Measurements from ENCODE around the gene DENND4B.
"Not testable (repeated sequence)": the region's sequence is repeated elsewhere in the genome, so short reads cannot be mapped to it uniquely, and the experiment has no call there.

DENND4B gene

GRCh38 chr1:153922076-153922971 is 24.2 kb downstream of the DENND4B start:
- peaks cover 21% of the 10 kb centered on the region for H3K4me1 ChIP-seq
- in situ Hi-C loops (cut with MboI; ENCODE audit: low sequenced_read_pairs) = no loop called here

GRCh38 chr1:153921803-153922075 is 24.8 kb downstream of the DENND4B start:
- Histone ChIP-seq H3K27me3 (ENCODE audit: low read depth) (no peaks in the 10 kb centered on the region), H3K4me1 (peaks cover 21% of the 10 kb centered on the region), H3K36me3 (replicated peaks) (peaks cover 9% of the 10 kb centered on the region), H3K4me3 (peak overlapping the region; percentile 62), H3K9me3 (no peaks in the 10 kb centered on the region)
- DNase-seq (ENCODE audit: low spot score in 2 of 2) = peak in 1 of 2 experiments; percentile 31
- in situ Hi-C loops (cut with MboI; ENCODE audit: low sequenced_read_pairs) = no loop called here

More at GRCh38 chr1:153922076-153922971, 24.2 kb downstream of the DENND4B start:
- peaks cover 9% of the 10 kb centered on the region for H3K36me3 ChIP-seq (replicated peaks)
- no peaks in the 10 kb centered on the region for H3K27me3 ChIP-seq (ENCODE audit: low read depth)
- peak overlapping the region; percentile 62 for H3K4me3 ChIP-seq
- H3K9me3 ChIP-seq = no peaks in the 10 kb centered on the region
- peak; percentile 58 to 82 for DNase-seq (ENCODE audit: low spot score in 2 of 2)

- in situ Hi-C loops (cut with MboI; ENCODE audit: low sequenced_read_pairs) = no loop called here
- no peak for DNase-seq (ENCODE audit: low spot score in 2 of 2)
- Histone ChIP-seq H3K4me3 (peak overlapping the region; percentile 62), H3K36me3 (replicated peaks) (peaks cover 9% of the 10 kb centered on the region), H3K27me3 (ENCODE audit: low read depth) (no peaks in the 10 kb centered on the region), H3K4me1 (peaks cover 21% of the 10 kb centered on the region), H3K9me3 (no peaks in the 10 kb centered on the region)
These were observed 25.3 kb downstream of the DENND4B start for GRCh38 chr1:153921080-153921802.

- H3K4me3 ChIP-seq = peak overlapping the region; percentile 62
These were observed 26.4 kb downstream of the DENND4B start for GRCh38 chr1:153919876-153920852.

GRCh38 chr1:153916297-153916696 is 30.2 kb downstream of the DENND4B start:
- H3K9me3 ChIP-seq = no peaks in the 10 kb centered on the region
- no peaks in the 10 kb centered on the region for H3K27me3 ChIP-seq (ENCODE audit: low read depth)
- H3K4me1 ChIP-seq = peaks cover 20% of the 10 kb centered on the region
- DNase-seq (ENCODE audit: low spot score in 2 of 2) = no peak
- in situ Hi-C loops (cut with MboI; ENCODE audit: low sequenced_read_pairs) = no loop called here
- H3K4me3 ChIP-seq = no peak overlapping the region
- peaks cover 9% of the 10 kb centered on the region for H3K36me3 ChIP-seq (replicated peaks)

More at GRCh38 chr1:153919876-153920852, 26.4 kb downstream of the DENND4B start:
- peak; percentile 36 to 82 for DNase-seq (ENCODE audit: low spot score in 2 of 2)
- Histone ChIP-seq H3K27me3 (ENCODE audit: low read depth) (no peaks in the 10 kb centered on the region), H3K4me1 (peaks cover 21% of the 10 kb centered on the region), H3K36me3 (replicated peaks) (peaks cover 9% of the 10 kb centered on the region), H3K9me3 (no peaks in the 10 kb centered on the region)
- in situ Hi-C loops (cut with MboI; ENCODE audit: low sequenced_read_pairs) = no loop called here

GRCh38 chr1:153912349-153912748 is 34.2 kb downstream of the DENND4B start:
- Histone ChIP-seq H3K4me3 (no peak overlapping the region), H3K9me3 (no peaks in the 10 kb centered on the region), H3K36me3 (replicated peaks) (0 out of 2 replicates have a peak, but pooled peaks cover 3% of the 10 kb centered on the region), H3K27me3 (ENCODE audit: low read depth) (no peaks in the 10 kb centered on the region), H3K4me1 (no peaks in the 10 kb centered on the region; the same call in 1 of the 2 replicates)
- DNase-seq (ENCODE audit: low spot score in 2 of 2) = no peak
- in situ Hi-C loops (cut with MboI; ENCODE audit: low sequenced_read_pairs) = no loop called here

- in situ Hi-C loops (cut with MboI; ENCODE audit: low sequenced_read_pairs); H3K36me3 ChIP-seq (replicated peaks); H3K4me3 ChIP-seq: not testable (repeated sequence)
These were observed 36.0 kb downstream of the DENND4B start for GRCh38 chr1:153910560-153910959.

GRCh38 chr1:153908071-153908470 is 38.4 kb downstream of the DENND4B start:
- Histone ChIP-seq H3K4me1 (no peaks in the 10 kb centered on the region; the same call in 1 of the 2 replicates), H3K27me3 (ENCODE audit: low read depth) (no peaks in the 10 kb centered on the region), H3K4me3 (no peak overlapping the region), H3K9me3 (no peaks in the 10 kb centered on the region), H3K36me3 (replicated peaks) (peaks cover 7% of the 10 kb centered on the region; the same call in 1 of the 2 replicates)
- in situ Hi-C loops (cut with MboI; ENCODE audit: low sequenced_read_pairs) = no loop called here
- no peak for DNase-seq (ENCODE audit: low spot score in 2 of 2)

More at GRCh38 chr1:153910560-153910959, 36.0 kb downstream of the DENND4B start:
- H3K27me3 ChIP-seq (ENCODE audit: low read depth); DNase-seq (ENCODE audit: low spot score in 2 of 2); H3K4me1 ChIP-seq; H3K9me3 ChIP-seq: not testable (repeated sequence)

GRCh38 chr1:153907134-153907533 is 39.4 kb downstream of the DENND4B start:
- no peaks in the 10 kb centered on the region for H3K27me3 ChIP-seq (ENCODE audit: low read depth)
- DNase-seq (ENCODE audit: low spot score in 2 of 2) = no peak
- no peaks in the 10 kb centered on the region for H3K9me3 ChIP-seq
- H3K4me3 ChIP-seq = no peak overlapping the region
- H3K4me1 ChIP-seq = no peaks in the 10 kb centered on the region; the same call in 1 of the 2 replicates
- H3K36me3 ChIP-seq (replicated peaks) = peaks cover 7% of the 10 kb centered on the region; the same call in 1 of the 2 replicates
- in situ Hi-C loops (cut with MboI; ENCODE audit: low sequenced_read_pairs) = no loop called here

- DNase-seq (ENCODE audit: low spot score in 2 of 2) = no peak
- Histone ChIP-seq H3K4me1 (no peaks in the 10 kb centered on the region; the same call in 1 of the 2 replicates), H3K9me3 (no peaks in the 10 kb centered on the region), H3K36me3 (replicated peaks) (peaks cover 7% of the 10 kb centered on the region; the same call in 1 of the 2 replicates), H3K4me3 (no peak overlapping the region), H3K27me3 (ENCODE audit: low read depth) (no peaks in the 10 kb centered on the region)
- in situ Hi-C loops (cut with MboI; ENCODE audit: low sequenced_read_pairs) = no loop called here
These were observed 40.1 kb downstream of the DENND4B start for GRCh38 chr1:153906396-153906795.

- in situ Hi-C loops (cut with MboI; ENCODE audit: low sequenced_read_pairs); H3K4me1 ChIP-seq; DNase-seq (ENCODE audit: low spot score in 2 of 2); H3K4me3 ChIP-seq; H3K27me3 ChIP-seq (ENCODE audit: low read depth); H3K36me3 ChIP-seq (replicated peaks); H3K9me3 ChIP-seq: not testable (repeated sequence)
These were observed 40.6 kb downstream of the DENND4B start for GRCh38 chr1:153905908-153906307.

GRCh38 chr1:153903841-153904455 is 42.6 kb downstream of the DENND4B start:
- Histone ChIP-seq H3K36me3 (replicated peaks) (peaks cover 7% of the 10 kb centered on the region; the same call in 1 of the 2 replicates), H3K27me3 (ENCODE audit: low read depth) (no peaks in the 10 kb centered on the region), H3K4me3 (no peak overlapping the region), H3K4me1 (peaks cover 8% of the 10 kb centered on the region), H3K9me3 (no peaks in the 10 kb centered on the region)
- in situ Hi-C loops (cut with MboI; ENCODE audit: low sequenced_read_pairs) = no loop called here
- no peak for DNase-seq (ENCODE audit: low spot score in 2 of 2)

GRCh38 chr1:153899509-153899908 is 47.0 kb downstream of the DENND4B start:
- in situ Hi-C loops (cut with MboI; ENCODE audit: low sequenced_read_pairs) = no loop called here
- H3K4me1 ChIP-seq = peaks cover 10% of the 10 kb centered on the region

More at GRCh38 chr1:153899509-153899908, 47.0 kb downstream of the DENND4B start:
- H3K9me3 ChIP-seq = no peaks in the 10 kb centered on the region
- no peaks in the 10 kb centered on the region for H3K27me3 ChIP-seq (ENCODE audit: low read depth)
- no peak overlapping the region for H3K4me3 ChIP-seq
- H3K36me3 ChIP-seq (replicated peaks) = peaks cover 9% of the 10 kb centered on the region
- DNase-seq (ENCODE audit: low spot score in 2 of 2) = peak in 1 of 2 experiments; percentile 73
